SK-N-SH (cell line): Measurements from ENCODE around the gene AGBL1.

Source experiments
- CHD2 ChIP-seq: fragments of 150-350 bp; IDR thresholded peaks from 2 replicates; pipeline ENCODE4 v1.6.1; 2018; ENCODE audit warnings: low read length; ENCODE audit not compliant: partially characterized antibody
- EP300 ChIP-seq, 2 experiments: IDR thresholded peaks; 2 replicates each; pipeline versions ENCODE4 v1.4.0 to v1.6.1; 2012; ENCODE audit warnings: borderline replicate concordance in 1 of 2, low read depth in 1 of 2, low read length in 1 of 2
- EZH2phosphoT487 ChIP-seq: fragments of 200-600 bp; sonication (generic); IDR thresholded peaks from 2 replicates; pipeline ENCODE4 v1.6.1; 2017; ENCODE audit warnings: low read depth, mixed run types, mild to moderate bottlenecking, antibody characterized with exemption, moderate library complexity, borderline replicate concordance
- GABPA ChIP-seq: IDR thresholded peaks from 2 replicates; pipeline ENCODE4 v1.4.0; 2012; ENCODE audit warnings: low read depth, mild to moderate bottlenecking
- JUND ChIP-seq: IDR thresholded peaks from 2 replicates; pipeline ENCODE4 v1.4.0; 2012
- POLR2AphosphoS5 ChIP-seq: IDR thresholded peaks from 2 replicates; pipeline ENCODE4 v1.6.1; 2012; ENCODE audit warnings: low read depth, low read length
- TEAD4 ChIP-seq: IDR thresholded peaks from 2 replicates; pipeline ENCODE4 v1.4.0; 2012; ENCODE audit warnings: mild to moderate bottlenecking, borderline replicate concordance; ENCODE audit not compliant: insufficient read depth
- TF ChIP-seq, protein P1 (sequence below): fragments of 200-600 bp; sonication (generic); IDR thresholded peaks from 2 replicates; pipeline ENCODE4 v1.6.1; 2017; ENCODE audit warnings: antibody characterized with exemption, mild to moderate bottlenecking, moderate library complexity

GRCh38 chr15:86829245-86829644 lies 749.6 kb downstream of the AGBL1 start:
- no peak for TF ChIP-seq EZH2phosphoT487
- TF ChIP-seq, protein P1, sequence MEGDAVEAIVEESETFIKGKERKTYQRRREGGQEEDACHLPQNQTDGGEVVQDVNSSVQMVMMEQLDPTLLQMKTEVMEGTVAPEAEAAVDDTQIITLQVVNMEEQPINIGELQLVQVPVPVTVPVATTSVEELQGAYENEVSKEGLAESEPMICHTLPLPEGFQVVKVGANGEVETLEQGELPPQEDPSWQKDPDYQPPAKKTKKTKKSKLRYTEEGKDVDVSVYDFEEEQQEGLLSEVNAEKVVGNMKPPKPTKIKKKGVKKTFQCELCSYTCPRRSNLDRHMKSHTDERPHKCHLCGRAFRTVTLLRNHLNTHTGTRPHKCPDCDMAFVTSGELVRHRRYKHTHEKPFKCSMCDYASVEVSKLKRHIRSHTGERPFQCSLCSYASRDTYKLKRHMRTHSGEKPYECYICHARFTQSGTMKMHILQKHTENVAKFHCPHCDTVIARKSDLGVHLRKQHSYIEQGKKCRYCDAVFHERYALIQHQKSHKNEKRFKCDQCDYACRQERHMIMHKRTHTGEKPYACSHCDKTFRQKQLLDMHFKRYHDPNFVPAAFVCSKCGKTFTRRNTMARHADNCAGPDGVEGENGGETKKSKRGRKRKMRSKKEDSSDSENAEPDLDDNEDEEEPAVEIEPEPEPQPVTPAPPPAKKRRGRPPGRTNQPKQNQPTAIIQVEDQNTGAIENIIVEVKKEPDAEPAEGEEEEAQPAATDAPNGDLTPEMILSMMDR, result no peak
- no peak for TF ChIP-seq POLR2AphosphoS5
- no peak for TF ChIP-seq JUND
- no peak for TF ChIP-seq CHD2
- no peak for TF ChIP-seq TEAD4
- TF ChIP-seq GABPA, result no peak
- TF ChIP-seq EP300 (IDR thresholded peaks at IDR 0.05; ENCODE audit: borderline replicate concordance in 1 of 2, low read depth in 1 of 2, low read length in 1 of 2), result no peak
